ENCODE results near the gene DNAI2. TPM values are rescaled to one million over a fixed set of nuclear protein-coding genes. Genes with fewer than 3 reads are reported as not detected.

Gene DNAI2
- total and polyA plus RNA-seq, 7 donors, result 0.10 TPM; not detected in 6

DNA sequence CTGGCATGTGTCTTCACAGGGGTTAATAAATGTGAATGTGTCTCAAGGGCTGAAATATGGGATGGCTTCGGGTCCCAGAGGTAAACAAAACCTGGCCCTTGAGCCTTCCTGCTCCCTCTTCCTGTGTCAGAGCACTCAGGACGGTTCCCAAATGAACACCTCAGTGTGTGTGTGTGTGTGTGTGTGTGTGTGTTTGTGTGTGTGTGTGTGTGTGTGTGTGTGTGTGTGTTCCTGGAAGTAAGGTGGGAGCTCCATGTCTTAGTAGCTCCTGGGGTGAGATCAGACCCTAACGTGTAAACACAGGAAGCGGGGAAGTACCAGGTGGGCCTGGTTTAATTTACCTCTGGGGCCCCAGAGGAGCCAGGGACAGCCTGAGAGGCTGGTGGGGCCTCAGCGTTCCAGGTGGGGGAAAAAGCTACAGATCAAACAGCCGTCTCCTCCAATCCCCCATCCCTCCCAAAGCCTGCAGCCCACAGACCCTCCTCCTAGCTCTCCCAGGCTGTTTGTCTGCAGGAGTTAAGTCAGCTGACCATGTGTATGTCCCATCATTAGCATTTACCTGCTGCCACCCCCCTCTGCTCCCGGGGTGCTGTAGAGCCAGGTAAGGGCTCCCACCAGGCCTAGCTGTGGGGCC, 58.1 kb downstream of the DNAI2 start:
- WGBS, 2 donors, result 65 to 68% methylated on average over 7 of the region's 7 CpGs
- TF ChIP-seq CTCF (IDR thresholded peaks at IDR 0.05), result no peak
- no peak for TF ChIP-seq EP300 (IDR thresholded peaks at IDR 0.05)
- no peak for TF ChIP-seq POLR2A (IDR thresholded peaks at IDR 0.05)
- no peak for TF ChIP-seq POLR2AphosphoS5 (IDR thresholded peaks at IDR 0.05)
- H3K27ac ChIP-seq, result no peak overlapping the region
- intact Hi-C loops (cut with DNase I), result no loop called here
- no peaks in the 10 kb centered on the region for H3K36me3 ChIP-seq
- peaks cover 4 to 30% (median 16%) of the 10 kb centered on the region in 3 donors for H3K27me3 ChIP-seq
- H3K4me1 ChIP-seq, result no peaks in the 10 kb centered on the region
- H3K4me3 ChIP-seq, result no peak overlapping the region
- DNase-seq, result no peak
- peaks cover 0 to 2% (median 0%) of the 10 kb centered on the region in 4 donors for H3K9me3 ChIP-seq

DNA sequence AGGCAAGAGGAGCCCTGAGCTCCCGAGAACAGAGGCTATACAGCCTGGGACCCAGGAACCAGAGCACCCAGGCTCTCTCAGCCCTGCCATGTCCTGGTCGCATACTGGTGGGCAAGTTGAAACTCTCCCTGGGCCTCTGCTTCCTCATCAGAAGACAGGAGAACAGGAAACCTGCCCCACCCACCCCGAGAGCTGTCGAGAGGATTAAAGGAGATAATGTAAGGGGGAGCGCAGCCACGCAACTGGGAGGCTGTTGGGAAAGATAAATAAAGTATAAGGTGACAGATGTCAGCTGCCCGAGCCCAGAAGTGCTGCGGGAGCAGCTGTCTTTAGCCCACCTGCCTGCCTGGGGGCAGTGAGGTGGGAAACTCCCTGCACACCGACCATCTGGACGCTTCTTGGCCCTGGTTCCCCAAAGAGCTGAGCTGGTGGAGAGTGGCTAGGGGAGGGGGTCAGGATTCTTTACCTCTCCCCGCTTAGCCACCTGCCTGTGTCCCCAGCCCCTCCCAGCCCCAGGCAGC, 58.8 kb downstream of the DNAI2 start:
- DNase-seq, result no peak
- 14 to 26% methylated on average over 11 of the region's 11 CpGs for WGBS, 2 donors
- Histone ChIP-seq H3K4me1 (no peaks in the 10 kb centered on the region), H3K9me3 (peaks cover 0 to 2% (median 0%) of the 10 kb centered on the region in 4 donors), H3K27ac (no peak overlapping the region), H3K4me3 (no peak overlapping the region), H3K36me3 (no peaks in the 10 kb centered on the region), H3K27me3 (peaks cover 0 to 27% (median 10%) of the 10 kb centered on the region in 3 donors)
- no peak for TF ChIP-seq EP300 (IDR thresholded peaks at IDR 0.05)
- no peak for TF ChIP-seq CTCF (IDR thresholded peaks at IDR 0.05)
- no peak for TF ChIP-seq POLR2AphosphoS5 (IDR thresholded peaks at IDR 0.05)
- no peak for TF ChIP-seq POLR2A (IDR thresholded peaks at IDR 0.05)
- intact Hi-C loops (cut with DNase I), result no loop called here

DNA sequence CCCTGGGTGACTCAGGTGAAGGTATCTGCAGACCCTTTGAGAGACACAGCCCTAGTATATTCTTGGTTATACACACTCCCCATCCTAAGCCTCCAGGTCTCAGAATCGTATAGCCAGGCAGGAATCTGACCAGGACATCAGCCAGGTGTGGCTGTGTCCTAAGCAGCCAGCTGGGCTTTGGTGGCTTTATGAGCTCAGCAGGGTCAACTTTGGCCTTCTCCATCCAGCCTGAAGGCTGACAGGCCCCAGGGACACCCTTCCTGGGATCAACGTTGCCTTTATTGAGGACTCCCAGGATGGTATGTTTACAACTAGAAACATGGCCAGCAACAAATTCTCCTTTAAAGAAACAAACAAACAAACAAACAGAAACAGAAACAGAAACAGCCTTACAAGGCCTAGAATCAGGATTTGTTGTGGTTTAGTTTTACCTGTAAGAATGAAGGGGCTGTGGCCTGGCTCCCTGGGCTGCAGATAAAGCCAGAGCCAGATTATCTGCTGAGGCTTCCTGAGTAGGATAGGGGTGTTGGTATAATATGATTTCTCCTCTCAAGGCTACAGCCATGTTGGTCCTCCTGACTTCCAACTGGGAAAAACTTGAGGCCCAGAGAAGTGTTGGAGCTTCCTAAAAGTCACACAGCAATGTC, 60.5 kb downstream of the DNAI2 start:
- no peak for DNase-seq
- no peaks in the 10 kb centered on the region for H3K36me3 ChIP-seq
- WGBS, 2 donors, result 76 to 81% methylated on average over 2 of the region's 2 CpGs
- H3K9me3 ChIP-seq, result peaks cover 0 to 2% (median 0%) of the 10 kb centered on the region in 4 donors
- peaks cover 0 to 33% (median 0%) of the 10 kb centered on the region in 3 donors for H3K27me3 ChIP-seq
- no peak overlapping the region for H3K27ac ChIP-seq
- intact Hi-C loops (cut with DNase I), result no loop called here
- H3K4me1 ChIP-seq, result no peaks in the 10 kb centered on the region
- no peak for TF ChIP-seq CTCF (IDR thresholded peaks at IDR 0.05)
- no peak for TF ChIP-seq POLR2AphosphoS5 (IDR thresholded peaks at IDR 0.05)
- TF ChIP-seq EP300 (IDR thresholded peaks at IDR 0.05), result no peak
- TF ChIP-seq POLR2A (IDR thresholded peaks at IDR 0.05), result no peak
- no peak overlapping the region for H3K4me3 ChIP-seq

GRCh38 chr17:74335529-74336062, 61.6 kb downstream of the DNAI2 start:
- H3K27me3 ChIP-seq, result peaks cover 0 to 38% (median 0%) of the 10 kb centered on the region in 3 donors
- no peak overlapping the region for H3K27ac ChIP-seq
- TF ChIP-seq EP300 (IDR thresholded peaks at IDR 0.05), result no peak
- no peak for TF ChIP-seq POLR2AphosphoS5 (IDR thresholded peaks at IDR 0.05)
- no peak for TF ChIP-seq CTCF (IDR thresholded peaks at IDR 0.05)
- TF ChIP-seq POLR2A (IDR thresholded peaks at IDR 0.05), result no peak
- no peaks in the 10 kb centered on the region for H3K4me1 ChIP-seq
- intact Hi-C loops (cut with DNase I), result no loop called here
- H3K9me3 ChIP-seq, result peaks cover 0 to 2% (median 0%) of the 10 kb centered on the region in 4 donors
- WGBS, 2 donors, result 85 to 88% methylated on average over 5 of the region's 5 CpGs
- DNase-seq, result no peak
- no peaks in the 10 kb centered on the region for H3K36me3 ChIP-seq
- no peak overlapping the region for H3K4me3 ChIP-seq

Measured in sigmoid colon (tissue), 7 donors.